Glutamatergic neuron (in vitro differentiated cells): ENCODE data around the gene KDM3B. TPM values are rescaled to one million over a fixed set of nuclear protein-coding genes. Genes with fewer than 3 reads are reported as not detected.

Source experiments
- DNase-seq: peaks from one replicate; pipeline ENCODE4 v3.0.0; 2022
- H3K27ac Mint-ChIP-seq: one replicate; pipeline ENCODE4 v1.8.0; 2020; ENCODE audit warnings: mild to moderate bottlenecking, mixed read lengths, inconsistent platforms; ENCODE audit not compliant: unreplicated experiment
- H3K27me3 Mint-ChIP-seq: one replicate; pipeline ENCODE4 v1.8.0; 2020; ENCODE audit warnings: mild to moderate bottlenecking, moderate library complexity, mixed read lengths, inconsistent platforms; ENCODE audit not compliant: unreplicated experiment
- H3K36me3 Mint-ChIP-seq: one replicate; pipeline ENCODE4 v1.8.0; 2020; ENCODE audit warnings: mild to moderate bottlenecking, mixed read lengths, inconsistent platforms; ENCODE audit not compliant: unreplicated experiment
- H3K4me1 Mint-ChIP-seq: one replicate; pipeline ENCODE4 v1.8.0; 2020; ENCODE audit warnings: mild to moderate bottlenecking, low read depth, mixed read lengths, inconsistent platforms; ENCODE audit not compliant: unreplicated experiment
- H3K4me3 Mint-ChIP-seq: one replicate; pipeline ENCODE4 v1.8.0; 2020; ENCODE audit warnings: mild to moderate bottlenecking, mixed read lengths, inconsistent platforms; ENCODE audit not compliant: unreplicated experiment
- H3K9me3 Mint-ChIP-seq: one replicate; pipeline ENCODE4 v1.8.0; 2020; ENCODE audit warnings: mild to moderate bottlenecking, moderate library complexity, mixed read lengths, inconsistent platforms; ENCODE audit not compliant: unreplicated experiment
- CTCF ChIP-seq: fragments of 200-600 bp; sonication (generic); IDR thresholded peaks from one replicate; pipeline ENCODE4 v1.5.0; 2021; ENCODE audit not compliant: partially characterized antibody, unreplicated experiment
- total RNA-seq: library from RNA; stranded (reverse); fragmentation: NEBNext Ultra II Directional; extraction: Animal tissue kit (Norgen Biotek cat#: 25700); gene quantifications from one replicate; pipeline ENCODE4 v1.2.1, GENCODE V29; 2021; ENCODE audit not compliant: unreplicated experiment

KDM3B gene
- total RNA-seq, 1 donor from 2014 or later = 98.5 TPM

- no peaks in the 10 kb centered on the region for H3K4me1 Mint-ChIP-seq
- no peaks in the 10 kb centered on the region for H3K9me3 Mint-ChIP-seq
- no peak overlapping the region for H3K27ac Mint-ChIP-seq
- H3K4me3 Mint-ChIP-seq = no peak overlapping the region
- TF ChIP-seq CTCF = no peak
- H3K27me3 Mint-ChIP-seq = no peaks in the 10 kb centered on the region
- no peak for DNase-seq
- H3K36me3 Mint-ChIP-seq = no peaks in the 10 kb centered on the region
These were observed 16.8 kb downstream of the KDM3B start for GRCh38 chr5:138369261-138369660.

- Mint-ChIP-seq H3K4me1 (no peaks in the 10 kb centered on the region), H3K9me3 (no peaks in the 10 kb centered on the region), H3K36me3 (no peaks in the 10 kb centered on the region), H3K27ac (no peak overlapping the region), H3K27me3 (no peaks in the 10 kb centered on the region), H3K4me3 (no peak overlapping the region)
- no peak for DNase-seq
- TF ChIP-seq CTCF = no peak
These were observed 17.2 kb downstream of the KDM3B start for GRCh38 chr5:138369706-138370105.

GRCh38 chr5:138370537-138370936 lies 18.1 kb downstream of the KDM3B start:
- Mint-ChIP-seq H3K27ac (no peak overlapping the region), H3K4me3 (no peak overlapping the region), H3K27me3 (no peaks in the 10 kb centered on the region), H3K4me1 (no peaks in the 10 kb centered on the region), H3K9me3 (no peaks in the 10 kb centered on the region), H3K36me3 (no peaks in the 10 kb centered on the region)
- DNase-seq = no peak
- TF ChIP-seq CTCF = no peak

GRCh38 chr5:138371454-138371853 lies 19.0 kb downstream of the KDM3B start:
- H3K27ac Mint-ChIP-seq = no peak overlapping the region
- H3K9me3 Mint-ChIP-seq = no peaks in the 10 kb centered on the region
- H3K4me1 Mint-ChIP-seq = no peaks in the 10 kb centered on the region
- H3K27me3 Mint-ChIP-seq = no peaks in the 10 kb centered on the region
- no peak for TF ChIP-seq CTCF
- no peaks in the 10 kb centered on the region for H3K36me3 Mint-ChIP-seq
- no peak overlapping the region for H3K4me3 Mint-ChIP-seq
- no peak for DNase-seq

- DNase-seq = no peak
- Mint-ChIP-seq H3K36me3 (no peaks in the 10 kb centered on the region), H3K4me1 (no peaks in the 10 kb centered on the region), H3K9me3 (no peaks in the 10 kb centered on the region), H3K27ac (no peak overlapping the region), H3K4me3 (no peak overlapping the region), H3K27me3 (no peaks in the 10 kb centered on the region)
- no peak for TF ChIP-seq CTCF
These were observed 19.7 kb downstream of the KDM3B start for GRCh38 chr5:138372225-138372624.
